GM18951 (cell line): ENCODE results near the gene C2orf68.
"Not testable (repeated sequence)": the region's sequence is repeated elsewhere in the genome, so short reads cannot be mapped to it uniquely, and the experiment has no call there.

Source experiments
- POLR2A ChIP-seq: IDR thresholded peaks from 4 replicates; pipeline ENCODE4 v1.6.1; 2011; ENCODE audit warnings: mild to moderate bottlenecking; ENCODE audit not compliant: insufficient read length, insufficient read depth; ENCODE audit errors: extremely low read depth
- in situ Hi-C: fragments of 300-500 bp; cut with MboI; formaldehyde crosslinking; loops from one replicate; pipeline ENCODE4 v1.12.0; 2022; ENCODE audit warnings: low sequenced_read_pairs, mixed read lengths, inconsistent platforms; ENCODE audit not compliant: unreplicated experiment

C2orf68 gene

DNA sequence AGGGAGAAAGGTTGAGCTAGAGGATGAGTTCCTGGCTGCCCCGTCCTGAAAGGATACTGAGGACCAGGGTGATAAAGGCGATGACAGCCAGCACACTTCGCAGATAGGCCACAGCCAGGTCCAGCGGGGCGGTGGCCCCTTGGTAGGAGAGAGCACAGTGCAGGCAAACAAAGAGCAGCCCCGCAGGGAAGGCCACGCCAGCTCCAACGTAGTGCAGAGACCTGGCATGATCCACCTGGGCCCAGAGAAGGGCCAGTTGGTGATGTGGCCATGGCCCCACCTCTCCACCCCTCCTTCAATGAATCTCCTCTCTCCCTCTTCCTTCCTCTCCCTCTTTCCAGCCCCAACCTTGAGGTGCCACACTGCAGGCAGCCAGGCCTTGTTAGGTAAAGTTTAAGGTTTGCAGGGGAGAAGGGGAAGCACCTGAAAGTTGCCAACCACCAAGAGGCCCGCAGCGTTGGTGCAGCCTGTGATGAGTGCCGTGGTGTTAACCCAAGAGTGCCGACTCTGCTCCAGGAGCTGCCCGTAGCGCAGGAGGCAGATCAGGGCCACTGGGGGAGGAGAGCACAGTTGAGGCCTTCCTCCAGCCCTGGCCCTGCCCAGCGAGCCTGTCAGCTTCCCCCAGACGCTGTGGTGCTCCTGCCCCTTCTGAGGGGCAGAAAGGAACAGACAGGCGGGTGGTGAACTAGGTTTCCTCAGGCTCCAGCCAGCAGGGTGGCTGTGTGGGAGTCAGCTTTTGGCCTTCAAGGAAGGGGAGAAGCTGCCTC lies 12.2 kb downstream of the C2orf68 start:
- TF ChIP-seq POLR2A = no peak
- in situ Hi-C loops = no loop called here

DNA sequence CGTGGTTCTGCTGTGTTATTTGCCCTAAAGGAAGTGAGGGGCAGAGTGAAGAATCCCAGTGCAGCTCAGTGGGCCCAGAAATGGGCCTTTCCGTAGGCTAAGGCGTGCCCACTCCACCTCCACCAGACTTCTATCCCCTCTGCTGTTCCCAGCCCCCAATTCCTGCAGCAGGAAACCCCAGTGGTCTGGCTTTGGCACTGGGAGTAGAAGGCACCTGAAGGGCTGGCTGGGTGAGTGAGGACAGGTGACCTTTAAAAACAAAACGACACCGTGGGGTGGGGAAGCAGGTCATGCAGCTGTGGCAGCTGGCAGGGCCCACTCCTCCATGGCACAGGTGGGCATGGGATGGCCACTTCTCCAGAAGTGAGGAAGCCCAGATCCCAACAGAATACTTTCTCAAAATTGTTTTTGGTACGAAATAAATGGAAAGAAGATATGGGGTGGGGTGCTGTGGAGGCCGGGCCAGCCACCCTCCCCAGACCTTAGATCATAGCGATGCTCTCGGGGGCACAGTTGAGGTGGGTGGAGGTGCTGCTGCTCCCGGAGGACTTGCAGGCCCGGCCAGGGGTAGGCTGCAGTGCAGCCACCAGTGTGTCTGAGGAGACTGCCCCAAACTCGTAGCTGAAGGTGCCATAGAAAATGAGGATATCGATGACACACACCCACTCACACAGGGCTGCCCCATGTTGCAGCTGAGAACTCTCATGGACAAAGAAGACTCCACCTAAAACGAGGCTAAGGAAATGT lies 13.1 kb downstream of the C2orf68 start:
- in situ Hi-C loops = no loop called here

GRCh38 chr2:85597241-85597640 lies 14.6 kb downstream of the C2orf68 start:
- in situ Hi-C loops = no loop called here
- TF ChIP-seq POLR2A = no peak

More for the DNA sequence above, 13.1 kb downstream of the C2orf68 start:
- no peak for TF ChIP-seq POLR2A

GRCh38 chr2:85596486-85597143 lies 15.3 kb downstream of the C2orf68 start:
- in situ Hi-C loops = no loop called here
- no peak for TF ChIP-seq POLR2A

DNA sequence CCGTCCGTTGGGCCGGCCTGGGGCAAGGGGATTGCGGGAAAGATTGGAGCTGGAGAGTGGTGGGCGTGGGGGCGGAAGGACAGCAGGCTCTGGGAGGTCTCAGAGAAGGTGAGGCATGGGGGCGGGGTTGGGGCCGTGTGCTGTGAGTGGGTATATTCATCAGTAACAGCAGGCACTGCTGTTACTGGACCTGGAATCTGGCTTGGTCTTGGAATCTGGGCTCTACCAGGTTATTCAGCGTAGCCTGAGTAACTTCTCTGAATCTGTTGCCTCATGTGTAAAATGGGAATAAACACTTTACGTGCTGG lies 15.9 kb downstream of the C2orf68 start:
- TF ChIP-seq POLR2A = no peak
- in situ Hi-C loops = no loop called here

DNA sequence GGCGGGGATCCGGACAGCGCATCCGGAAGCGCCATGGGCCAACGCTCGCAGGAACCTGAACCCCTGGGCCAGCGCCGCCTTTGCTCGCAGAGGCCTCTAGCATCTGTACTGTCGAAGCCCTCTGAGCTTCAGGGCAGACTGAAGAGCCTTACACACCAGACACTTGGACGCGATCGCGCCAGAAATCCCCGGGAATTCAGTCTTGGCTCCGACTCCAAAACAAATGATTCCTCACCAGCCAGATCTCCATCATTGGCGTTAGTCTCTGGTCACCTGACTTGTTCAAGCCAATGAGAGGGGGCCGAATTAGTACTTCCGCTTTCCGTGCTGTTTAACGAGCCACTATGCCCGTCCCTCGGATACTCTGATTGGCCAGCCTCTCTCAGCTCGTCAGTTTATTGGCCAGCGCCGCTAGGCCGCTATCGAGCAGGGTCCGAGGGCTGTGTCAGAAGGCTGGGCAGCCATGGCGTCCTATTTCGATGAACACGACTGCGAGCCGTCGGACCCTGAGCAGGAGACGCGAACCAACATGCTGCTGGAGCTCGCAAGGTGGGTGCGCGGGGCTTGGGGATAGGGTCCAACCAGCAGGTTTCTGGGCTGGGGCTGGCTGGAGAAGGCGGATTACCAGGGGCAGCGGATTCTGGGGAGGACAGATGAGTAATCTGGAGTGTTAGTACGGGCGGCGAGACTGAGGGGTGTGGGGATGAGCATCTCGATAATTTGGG lies 16.4 kb downstream of the C2orf68 start, which contains the start of gene RNF181:
TSS of gene RNF181 (plus strand) at position 445 of the 725 bp plus-strand sequence. CDS start at position 464, 19 bp downstream.
- peak; percentile 88 for TF ChIP-seq POLR2A
- in situ Hi-C loops = no loop called here

DNA sequence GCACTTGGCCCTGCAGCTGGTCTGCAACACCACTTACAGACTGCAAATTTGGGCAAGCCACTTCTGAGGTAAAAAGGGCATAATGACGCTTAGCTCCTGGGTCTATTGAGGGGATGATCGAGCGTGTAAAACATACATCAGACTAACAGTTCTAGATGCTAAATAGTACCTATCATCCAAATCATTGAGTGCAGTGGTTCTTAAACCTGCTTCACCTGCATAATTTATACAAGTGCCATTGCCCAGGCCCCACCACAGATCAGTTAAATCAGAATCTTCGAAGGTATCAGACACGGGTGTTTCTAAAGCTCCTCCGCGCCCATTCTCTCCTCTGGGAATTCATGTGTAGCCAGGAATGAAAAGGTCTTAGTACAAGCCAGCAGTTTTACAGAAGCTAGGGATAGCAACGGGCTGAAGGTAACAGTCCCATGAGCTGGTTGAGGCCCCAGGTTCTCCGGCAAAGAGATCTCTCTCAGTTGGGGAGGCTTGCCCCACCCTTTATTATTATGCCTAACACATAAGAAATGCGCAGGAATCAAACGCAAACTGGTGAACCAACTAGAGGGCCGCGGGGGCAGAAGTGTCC lies 17.1 kb downstream of the C2orf68 start:
- in situ Hi-C loops = no loop called here
- TF ChIP-seq POLR2A = no peak

- TF ChIP-seq POLR2A = no peak
- in situ Hi-C loops = no loop called here
These were observed 18.8 kb downstream of the C2orf68 start for GRCh38 chr2:85593023-85593422.

DNA sequence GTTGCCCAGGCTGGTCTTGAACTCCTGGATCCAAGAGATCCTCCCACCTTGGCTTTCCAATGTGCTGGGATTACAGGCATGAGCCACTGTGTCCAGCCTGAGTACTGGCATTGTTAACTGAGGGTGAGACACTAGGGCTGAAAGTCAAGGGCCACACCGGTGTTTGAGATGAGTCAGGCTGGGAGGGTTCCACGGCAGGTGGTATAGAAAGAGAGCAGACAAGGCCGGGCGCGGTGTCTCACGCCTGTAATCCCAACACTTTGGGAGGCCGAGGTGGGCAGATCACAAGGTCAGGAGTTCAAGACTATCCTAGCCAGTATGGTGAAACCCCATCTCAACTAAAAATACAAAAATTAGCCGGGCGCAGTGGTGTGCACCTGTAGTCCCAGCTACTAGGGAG lies 19.6 kb downstream of the C2orf68 start:
- in situ Hi-C loops = not testable (repeated sequence)

DNA sequence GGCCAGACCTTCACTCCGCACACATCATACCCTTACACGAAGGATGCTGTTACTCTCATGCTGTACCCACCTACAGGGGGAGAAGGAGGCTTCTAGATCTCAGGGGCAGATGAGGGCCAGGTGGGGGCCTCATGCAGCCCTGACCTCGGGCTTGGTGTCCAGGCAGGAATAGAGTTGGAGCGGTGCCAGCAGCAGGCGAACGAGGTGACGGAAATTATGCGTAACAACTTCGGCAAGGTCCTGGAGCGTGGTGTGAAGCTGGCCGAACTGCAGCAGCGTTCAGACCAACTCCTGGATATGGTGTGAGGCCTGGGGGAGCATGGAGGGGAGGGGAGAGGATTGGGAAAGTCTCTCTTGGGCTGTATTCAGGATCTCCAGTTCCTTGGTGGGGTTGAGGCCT lies 20.3 kb downstream of the C2orf68 start:
- in situ Hi-C loops = no loop called here
- TF ChIP-seq POLR2A = no peak

DNA sequence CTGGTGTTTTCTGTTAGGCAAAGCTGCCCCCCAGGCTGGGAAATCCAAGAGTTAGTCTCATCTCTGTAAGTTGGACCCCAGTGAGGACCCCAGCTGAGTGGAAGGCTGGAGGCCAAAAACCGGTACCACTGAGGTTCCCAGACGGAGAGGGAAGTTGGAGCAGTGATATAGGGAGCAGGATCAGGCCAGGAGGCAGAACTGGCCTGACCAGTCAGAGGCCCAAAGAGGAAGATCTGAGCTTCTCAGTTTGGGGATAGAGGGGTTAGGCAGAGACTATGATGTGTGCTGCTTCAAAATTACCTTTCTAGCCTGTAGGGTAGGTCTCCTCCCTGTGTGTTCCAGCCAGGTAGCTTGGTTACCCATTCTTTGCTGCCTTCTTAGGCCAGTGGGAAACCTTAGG lies 20.9 kb downstream of the C2orf68 start:
- in situ Hi-C loops = no loop called here
- no peak for TF ChIP-seq POLR2A

- in situ Hi-C loops = no loop called here
- no peak for TF ChIP-seq POLR2A
These were observed 21.7 kb downstream of the C2orf68 start for GRCh38 chr2:85589982-85590791.
